HG03175 (cell line): ENCODE measurements around the gene COX11.

ENCODE experiments used
- ATAC-seq: cut with Tn5 transposase; IDR thresholded peaks from one replicate; pipeline ENCODE4 v1.9.1; 2021; ENCODE audit warnings: mild to moderate bottlenecking, moderate library complexity; ENCODE audit not compliant: unreplicated experiment

COX11 gene, protein sequence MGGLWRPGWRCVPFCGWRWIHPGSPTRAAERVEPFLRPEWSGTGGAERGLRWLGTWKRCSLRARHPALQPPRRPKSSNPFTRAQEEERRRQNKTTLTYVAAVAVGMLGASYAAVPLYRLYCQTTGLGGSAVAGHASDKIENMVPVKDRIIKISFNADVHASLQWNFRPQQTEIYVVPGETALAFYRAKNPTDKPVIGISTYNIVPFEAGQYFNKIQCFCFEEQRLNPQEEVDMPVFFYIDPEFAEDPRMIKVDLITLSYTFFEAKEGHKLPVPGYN

DNA sequence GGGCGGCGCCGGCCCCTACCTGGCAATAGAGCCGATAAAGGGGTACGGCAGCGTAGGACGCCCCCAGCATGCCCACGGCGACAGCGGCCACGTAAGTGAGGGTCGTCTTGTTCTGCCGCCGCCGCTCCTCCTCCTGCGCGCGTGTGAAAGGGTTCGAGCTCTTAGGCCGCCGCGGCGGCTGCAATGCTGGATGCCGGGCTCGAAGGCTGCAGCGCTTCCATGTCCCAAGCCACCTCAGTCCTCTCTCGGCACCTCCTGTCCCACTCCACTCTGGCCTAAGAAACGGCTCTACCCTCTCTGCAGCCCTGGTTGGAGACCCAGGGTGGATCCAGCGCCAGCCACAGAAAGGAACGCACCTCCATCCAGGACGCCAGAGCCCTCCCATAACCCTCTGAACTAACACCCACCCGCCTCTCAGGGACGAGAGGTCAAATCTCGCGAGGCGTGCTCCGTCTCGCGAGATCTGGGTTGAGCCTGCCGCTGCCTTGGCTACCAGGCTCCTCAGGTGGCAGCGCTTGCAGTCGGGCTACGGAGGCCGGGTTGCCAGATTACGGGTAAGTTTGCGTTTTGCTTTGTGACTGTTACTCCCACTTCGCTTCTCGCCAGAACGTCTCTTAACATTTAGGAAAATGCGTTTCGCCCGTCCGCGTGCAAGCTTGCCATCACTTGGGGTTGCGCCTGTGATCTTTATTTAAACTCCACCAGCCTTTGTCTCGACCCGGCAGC, at the start of gene COX11, which contains the start of gene STXBP4:
Gene COX11 (minus strand): TSS at position 393 of the 726 bp plus-strand sequence. CDS start 8 bp downstream, at position 385.
Gene STXBP4 (plus strand): TSS at position 504 of the 726 bp plus-strand sequence. CDS start 17,455 bp downstream, outside the sequence.
- ATAC-seq: peak; percentile 87

DNA sequence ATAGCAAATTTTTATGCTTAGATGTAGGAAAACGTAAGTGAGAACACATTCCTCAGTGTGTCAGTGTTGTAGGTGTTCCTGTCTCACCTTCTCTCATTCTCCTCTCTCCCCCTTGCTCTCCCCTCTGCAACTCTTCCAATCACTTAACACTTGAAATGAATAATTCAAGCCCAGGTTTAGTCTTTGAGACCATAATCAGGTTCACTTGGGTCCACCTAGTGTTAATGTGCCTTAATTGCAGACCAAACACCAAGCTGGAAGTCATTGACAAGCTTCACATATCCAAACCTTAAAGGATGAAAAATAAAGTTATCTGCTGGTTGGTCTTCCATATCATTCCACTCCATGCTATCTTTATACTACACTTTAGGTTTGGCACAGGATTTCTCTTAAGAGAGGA, 37.1 kb upstream of the COX11 start:
- peak; percentile 70 for ATAC-seq

DNA sequence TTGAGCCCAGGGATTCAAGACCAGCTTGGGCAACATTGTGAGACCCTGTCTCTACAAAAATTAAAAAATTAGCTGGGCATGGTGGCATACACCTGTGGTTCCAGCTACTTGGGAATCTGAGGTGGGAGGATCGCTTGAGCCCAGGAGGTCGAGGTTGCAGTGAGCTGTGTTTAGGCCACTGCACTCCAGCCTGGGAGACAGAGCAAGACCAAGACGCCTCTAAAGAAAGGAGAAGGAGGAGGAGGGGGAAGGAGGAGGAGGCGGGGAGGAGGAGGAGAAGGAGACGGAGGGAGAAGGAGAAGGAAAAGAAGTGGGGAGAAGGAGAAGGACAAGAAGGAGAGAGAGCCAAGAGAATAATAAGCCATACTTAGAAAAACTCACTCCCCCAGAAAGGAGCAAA, 36.0 kb upstream of the COX11 start:
- ATAC-seq: no peak

DNA sequence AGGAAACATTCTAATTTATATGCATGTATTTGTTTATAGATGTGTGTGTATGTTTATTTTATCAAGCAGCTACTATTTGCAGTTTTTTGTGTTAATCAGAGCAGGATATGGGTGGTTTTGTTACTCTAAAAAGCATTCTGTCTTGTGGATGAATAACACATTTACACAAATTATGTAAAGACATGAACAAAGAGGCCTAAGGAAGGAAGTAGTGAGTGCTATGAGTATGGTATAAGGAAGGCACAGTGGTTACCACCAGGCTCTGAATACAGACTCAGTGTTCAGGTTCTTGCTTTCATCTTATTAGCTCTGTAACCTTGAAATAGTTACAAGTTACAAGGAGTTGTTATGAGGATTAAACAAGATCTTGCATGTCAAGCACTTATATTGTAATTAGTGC, 34.0 kb upstream of the COX11 start:
- ATAC-seq: no peak

DNA sequence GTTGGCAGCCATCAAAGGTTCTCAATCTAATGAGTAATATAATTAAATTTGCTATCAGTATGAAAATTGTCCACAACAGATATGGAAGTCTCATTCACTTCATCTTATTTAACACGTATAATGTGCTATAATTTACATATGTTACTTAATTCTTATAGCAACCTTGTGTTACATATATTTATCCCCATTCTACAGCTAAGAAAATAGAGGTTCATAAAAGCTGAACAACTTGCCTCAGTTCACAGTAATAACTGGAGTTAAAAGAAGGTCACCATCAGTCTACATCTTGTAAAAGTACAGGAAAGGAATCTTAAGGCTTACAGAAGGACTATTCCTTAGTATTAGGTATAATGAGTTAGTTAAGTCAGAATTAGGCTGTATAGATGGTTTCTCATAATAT, 28.0 kb upstream of the COX11 start:
- ATAC-seq: no peak

DNA sequence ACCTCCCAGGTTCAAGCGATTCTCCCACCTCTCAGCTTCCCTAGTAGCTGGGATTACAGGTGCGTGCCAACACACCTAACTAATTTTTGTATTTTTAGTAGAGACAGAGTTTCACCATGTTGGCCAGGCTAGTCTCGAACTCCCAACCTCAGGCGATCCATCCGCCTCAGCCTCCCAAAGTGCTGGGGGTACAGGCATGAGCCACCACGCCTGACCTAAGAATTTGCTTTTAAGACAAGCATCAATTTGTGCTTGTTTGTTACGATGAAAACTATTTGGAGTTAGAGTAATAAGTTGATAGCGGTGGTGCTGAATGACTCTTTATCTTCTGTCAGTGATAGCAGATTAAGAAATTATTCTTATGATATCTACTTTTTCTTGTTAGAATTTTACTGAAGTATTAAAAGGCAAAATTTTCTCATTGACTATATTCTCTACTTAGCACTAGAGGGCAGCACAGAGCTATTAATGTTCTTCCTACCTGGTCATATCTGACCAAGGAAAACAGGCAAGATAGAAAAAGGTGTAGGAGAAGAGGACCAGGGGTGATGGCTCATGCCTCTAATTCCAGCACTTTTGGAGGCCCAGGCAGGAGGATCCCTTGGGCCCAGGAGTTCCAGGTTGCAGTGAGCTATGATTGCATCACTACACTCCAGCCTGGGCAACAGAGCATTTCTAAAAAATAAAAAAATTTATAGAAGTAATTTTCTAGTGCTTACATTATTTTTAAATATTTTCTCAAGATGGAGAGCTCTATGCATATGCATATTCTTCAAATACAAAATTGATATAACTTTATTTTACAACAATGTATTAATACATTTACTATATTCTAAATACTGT, 24.6 kb upstream of the COX11 start:
- ATAC-seq: peak; percentile 70

DNA sequence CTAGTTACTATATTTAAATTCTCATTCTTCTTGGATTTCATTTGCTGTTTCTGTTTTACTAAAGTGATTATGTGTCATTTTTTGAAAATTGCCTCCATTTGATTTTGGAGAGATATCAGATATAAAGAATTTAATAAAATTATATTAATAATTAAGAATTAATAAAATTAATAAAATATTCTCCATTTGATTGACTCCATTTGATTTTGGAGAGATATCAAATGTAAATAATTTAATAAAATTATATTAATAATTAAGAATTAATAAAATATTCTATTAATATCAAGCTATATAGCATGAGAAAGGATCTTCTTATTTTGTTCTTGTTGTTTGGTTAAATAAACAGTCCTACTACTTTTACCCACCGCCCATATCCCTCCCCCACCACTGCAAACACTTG, 23.1 kb upstream of the COX11 start:
- ATAC-seq: no peak

DNA sequence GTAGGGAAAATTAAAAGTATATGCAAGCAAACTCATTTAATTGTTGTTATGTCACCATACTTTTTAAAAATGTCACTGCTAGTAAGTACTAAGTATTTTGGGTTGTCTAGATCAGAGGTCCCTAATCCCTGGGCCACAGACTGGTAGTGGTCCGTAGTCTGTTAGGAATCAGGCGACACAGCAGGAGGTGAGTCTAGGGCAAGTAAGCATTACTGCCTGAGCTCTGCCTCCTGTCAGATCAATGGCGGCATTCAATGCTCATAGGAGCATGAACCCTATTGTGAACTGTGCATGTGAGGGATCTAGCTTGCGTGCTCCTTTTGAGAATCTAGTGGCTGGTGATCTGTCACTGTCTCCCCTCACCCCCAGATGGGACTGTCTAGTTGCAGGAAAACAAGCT, 21.7 kb upstream of the COX11 start:
- no peak for ATAC-seq

DNA sequence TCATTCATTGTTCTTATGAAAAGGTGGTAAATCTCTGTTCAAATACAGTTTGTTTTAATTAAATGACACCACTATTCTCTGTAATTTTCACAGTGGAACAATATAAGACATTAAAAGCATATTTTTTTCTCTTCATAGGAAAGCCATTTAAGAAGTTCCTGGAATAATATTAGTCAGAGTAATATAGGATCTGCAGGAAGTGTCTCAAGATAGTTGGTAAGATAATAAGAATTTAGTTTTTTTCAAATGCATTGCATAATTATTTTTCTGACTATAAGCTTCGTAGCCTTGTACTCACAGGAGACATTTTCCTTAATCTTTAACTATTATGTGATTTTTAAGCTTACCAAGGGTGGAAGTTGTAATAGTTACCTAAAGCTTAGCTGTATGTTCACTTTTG, 17.0 kb upstream of the COX11 start:
- ATAC-seq: no peak

DNA sequence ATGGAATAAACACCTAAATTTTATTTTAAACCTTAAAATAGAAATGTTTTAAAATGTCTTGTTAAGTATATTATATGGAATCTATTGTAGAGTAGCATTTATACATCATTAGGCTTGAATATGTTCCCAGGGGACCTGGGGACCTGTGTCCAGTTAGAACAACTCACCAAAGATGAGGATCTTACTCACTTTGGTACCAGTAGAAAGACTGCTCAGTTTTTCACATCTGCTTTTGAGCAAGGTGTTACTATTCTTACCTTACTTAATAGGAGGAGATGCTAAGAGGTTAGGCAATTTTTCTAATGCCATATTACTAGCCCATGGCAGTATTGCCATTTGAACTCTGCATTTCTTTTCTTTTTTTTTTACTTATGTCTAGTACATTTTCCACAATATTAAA, 14.8 kb upstream of the COX11 start:
- peak; percentile 80 for ATAC-seq

DNA sequence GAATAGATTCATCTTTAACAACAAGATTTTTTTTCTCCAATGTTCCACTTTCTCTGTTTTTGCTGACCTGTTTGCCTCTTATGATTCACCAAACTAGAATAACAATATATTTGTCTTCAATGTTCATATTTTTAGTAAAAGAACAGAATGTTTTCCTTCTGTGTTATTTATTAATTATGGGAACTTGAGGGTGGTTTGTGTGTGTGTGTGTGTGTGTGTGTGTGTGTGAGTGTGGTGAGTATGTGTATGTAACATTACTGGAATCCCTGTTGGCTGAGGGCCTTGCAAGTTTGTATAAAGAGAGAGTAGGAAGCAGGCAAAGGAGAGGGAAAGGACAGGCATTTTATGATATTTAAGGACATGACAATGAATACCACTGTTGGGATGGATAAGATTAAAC, 13.9 kb upstream of the COX11 start:
- ATAC-seq: no peak

DNA sequence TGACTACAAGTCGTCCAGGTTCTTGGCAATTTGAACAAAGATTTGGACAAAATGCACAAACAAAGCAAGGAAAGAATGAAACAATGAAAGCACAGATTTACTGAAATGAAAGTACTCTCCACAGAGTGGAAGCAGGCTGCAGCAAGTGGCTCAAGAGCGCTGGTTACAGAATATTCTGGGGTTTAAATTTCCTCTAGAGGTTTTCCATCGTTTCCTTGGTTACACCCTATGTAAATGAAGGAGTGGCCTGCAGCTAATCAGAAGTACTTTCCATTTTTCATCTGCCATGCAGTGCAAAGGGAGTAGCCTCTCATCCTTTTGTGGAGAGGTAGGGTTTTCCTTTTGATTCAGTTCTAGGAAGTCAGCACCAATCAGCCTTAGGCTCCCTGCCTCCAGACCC, 11.9 kb upstream of the COX11 start:
- no peak for ATAC-seq

DNA sequence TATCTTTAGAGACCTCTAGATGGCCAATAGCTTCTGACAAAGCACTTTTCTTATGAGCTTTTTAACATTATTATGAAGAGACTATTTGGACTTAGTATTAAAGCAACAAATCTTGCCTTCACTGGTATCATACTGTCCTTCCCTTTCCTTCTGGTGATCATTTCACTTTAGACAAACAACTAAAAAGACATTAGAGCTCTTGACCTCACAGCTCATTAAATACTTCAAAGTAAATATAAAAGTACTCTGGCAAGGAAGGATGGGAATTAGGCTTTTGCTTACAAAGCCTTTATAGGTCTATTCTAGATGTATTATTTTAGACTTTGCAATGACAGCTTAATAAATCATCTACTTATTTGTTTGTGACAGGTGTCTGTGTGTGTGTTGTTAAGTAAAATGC, 11.2 kb upstream of the COX11 start:
- no peak for ATAC-seq

DNA sequence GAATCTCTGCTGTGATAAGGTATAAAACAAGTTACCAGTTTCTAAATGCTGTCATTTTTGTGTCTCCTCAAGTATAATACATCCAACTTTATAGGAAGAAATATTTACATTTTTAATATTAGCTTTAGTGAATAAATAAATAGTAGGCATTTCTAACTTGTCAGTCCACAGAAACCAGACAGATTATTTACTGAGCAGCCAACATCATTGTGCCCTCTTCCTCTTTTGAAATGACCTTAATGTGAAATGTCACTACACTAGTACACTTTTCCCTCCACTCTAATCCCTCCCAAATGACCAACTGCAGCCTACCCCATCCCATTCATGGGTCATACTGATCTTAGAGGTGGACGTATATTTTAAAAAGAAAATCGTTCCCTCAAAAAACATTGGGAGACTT, 9.3 kb upstream of the COX11 start:
- ATAC-seq: no peak

DNA sequence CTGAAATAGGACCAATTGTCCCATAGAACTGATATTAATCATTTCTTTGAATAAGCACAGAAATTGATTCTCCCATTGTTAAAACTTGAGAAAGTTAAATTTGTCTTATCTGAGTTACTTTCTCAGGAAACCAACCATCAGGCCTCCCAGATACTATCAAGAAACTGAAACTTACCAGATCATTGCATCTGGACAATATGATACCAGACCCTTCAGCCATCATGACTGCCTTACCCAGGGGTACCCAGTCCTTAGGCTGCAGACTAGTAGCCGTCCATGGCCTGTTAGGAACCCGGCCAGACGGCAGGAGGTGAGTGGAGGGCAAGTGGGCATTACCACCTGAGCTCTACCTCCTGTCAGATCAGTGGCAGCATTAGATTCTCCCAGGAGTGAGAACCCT, 7.9 kb upstream of the COX11 start:
- no peak for ATAC-seq

DNA sequence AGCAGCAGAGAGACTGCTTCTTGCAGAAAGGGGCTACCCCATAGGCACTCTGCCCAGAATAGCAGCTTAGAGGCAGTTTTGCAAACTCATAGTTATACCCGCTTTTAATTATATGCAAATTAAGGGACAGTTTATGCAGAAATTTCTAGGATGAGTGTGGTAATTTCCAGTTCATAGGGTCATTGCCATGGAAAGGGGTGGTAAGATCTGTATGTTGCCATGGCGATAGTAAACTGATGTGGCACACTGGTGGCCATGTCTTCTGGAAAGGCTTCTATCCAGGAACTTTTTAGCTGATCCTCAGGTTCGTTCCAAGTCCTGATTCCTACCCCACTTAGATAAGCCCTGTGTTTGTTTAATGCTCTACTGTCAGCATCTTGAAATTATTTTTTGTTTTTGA, 6.3 kb upstream of the COX11 start:
- ATAC-seq: no peak

DNA sequence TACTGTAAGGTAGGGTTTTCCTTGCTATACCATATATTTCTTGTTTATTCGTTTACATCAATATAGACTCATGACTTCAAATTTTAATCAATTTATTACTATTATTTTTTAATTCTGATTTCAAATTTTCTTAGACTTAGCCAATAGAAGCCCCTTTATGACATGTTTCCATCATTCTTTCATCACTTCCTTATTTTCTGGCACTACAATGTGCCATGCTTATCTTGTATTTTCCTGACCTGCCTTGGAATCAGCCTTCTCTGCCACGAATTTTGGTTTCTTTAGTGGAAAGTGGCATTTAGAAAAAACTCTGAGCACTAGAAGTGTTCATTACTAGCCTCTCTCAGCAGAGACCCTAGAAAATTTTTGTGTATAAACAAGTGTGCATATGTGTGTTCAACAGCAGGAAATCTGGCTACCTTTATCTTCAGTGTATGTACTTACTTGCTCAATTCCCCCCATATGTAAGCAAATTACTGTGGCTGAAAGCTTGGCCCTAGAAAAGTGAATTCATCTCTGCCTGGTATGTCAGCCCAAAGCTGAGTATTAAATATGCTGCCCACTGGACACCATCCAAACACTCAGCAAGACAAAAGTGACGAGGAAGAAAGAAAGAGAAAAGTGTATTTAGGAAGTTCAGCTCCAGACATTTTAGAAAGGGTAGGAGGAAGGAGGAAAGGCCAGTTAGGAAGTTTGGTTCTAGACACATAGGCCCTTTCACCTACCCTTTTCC, 4.1 kb upstream of the COX11 start:
- ATAC-seq: no peak

DNA sequence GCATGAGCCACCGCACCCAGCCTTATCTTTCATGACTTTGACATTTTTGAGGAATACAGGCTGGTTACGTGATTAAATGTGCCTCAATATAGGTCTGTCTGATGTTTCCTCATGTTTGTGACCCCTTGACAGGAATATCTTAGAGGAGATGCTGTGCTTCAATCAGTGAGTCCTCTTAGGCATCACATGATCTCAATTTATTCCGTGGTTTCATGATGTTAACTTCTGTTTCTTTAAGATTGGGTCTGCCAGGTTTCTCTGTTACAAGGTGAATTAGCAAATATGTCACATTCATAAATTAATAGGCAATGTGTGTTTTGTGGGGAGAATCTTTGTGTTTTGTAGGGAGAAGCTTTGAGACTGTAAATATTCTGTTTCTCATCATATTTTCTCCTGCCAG, 3.4 kb upstream of the COX11 start:
- no peak for ATAC-seq

DNA sequence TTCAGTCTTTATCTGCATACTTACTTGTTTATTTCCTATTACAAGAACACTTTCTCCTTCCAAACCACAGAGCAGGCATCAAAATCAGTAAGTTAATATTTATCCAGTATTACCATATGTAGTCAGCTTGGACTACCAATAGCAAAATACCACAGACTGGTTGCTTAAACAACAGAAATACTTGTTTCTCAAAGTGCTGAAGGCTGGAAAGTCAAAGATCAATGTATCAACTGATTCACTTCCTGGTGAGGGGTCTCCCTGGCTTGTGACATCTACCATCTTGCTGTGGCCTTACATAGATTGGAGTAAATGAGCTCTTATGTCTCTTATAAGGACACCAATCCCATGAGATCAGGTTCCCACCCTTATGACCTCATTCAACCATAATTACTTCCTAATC, 2.7 kb upstream of the COX11 start:
- ATAC-seq: peak; percentile 27

DNA sequence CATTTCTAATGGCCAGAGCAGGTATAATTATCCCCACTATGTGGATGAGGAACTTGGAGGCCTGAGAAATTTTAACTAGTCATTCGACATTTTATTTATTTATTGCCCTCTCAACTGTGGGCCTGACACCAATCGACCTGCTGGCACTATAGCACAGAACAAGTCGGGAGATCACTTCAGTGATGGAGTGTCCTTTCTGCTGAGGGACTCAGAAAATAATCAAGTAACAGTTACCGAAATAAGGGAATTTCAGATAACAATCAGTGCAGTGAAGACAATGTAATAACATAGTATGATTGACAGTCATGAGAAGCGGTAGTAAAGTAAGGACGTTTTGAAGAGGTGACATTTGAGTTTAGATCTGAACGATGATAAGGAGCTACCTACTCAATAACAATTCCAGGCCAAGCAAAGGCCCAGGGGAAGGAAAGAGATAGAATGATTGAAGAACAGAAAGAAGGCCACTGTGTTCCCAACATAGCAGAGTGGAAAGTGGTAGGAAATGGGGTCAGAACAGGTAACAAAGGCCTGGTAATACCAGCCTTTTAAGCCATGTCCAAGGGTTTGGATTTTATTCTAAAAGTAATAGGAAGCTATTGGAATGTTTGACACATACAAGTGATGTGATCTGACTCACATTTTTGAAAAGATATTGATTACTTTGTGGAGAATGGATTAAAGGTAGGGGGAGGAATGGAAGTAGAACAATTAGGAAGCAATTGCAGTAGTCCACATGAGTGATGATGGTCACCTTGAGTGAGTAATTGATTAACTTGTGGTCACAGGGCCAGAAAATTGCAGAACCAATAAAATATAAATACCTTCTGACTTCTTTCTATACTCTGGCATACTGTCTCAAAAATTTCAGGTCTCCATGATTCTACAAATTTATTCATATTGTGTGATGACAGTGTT, 1.5 kb upstream of the COX11 start:
- ATAC-seq: no peak
